B cell (primary cell): ENCODE measurements around the gene SPHKAP. TPM values are rescaled to one million over a fixed set of nuclear protein-coding genes. Genes with fewer than 3 reads are reported as not detected.

Experiments
- ATAC-seq: fragments of 200-7000 bp; cut with Tn5 transposase; one replicate; pipeline ENCODE4 v1.10.0; 2021; ENCODE audit warnings: low read depth, mild to moderate bottlenecking, moderate number of reproducible peaks, moderate library complexity
- CTCF ChIA-PET: fragments of 350-600 bp; sonication (Branson Sonifier 250); formaldehyde crosslinking; loops from one replicate; lab custom pipeline; 2021; ENCODE audit warnings: antibody characterized with exemption, inconsistent platforms; lab: Charles Lee
- POLR2A ChIA-PET: fragments of 350-600 bp; sonication (Branson Sonifier 250); formaldehyde crosslinking; loops from one replicate; lab custom pipeline; 2021; ENCODE audit warnings: antibody characterized with exemption; lab: Charles Lee
- DNase-seq: peaks from one replicate; pipeline ENCODE4 v3.0.0; 2013
- H2AFZ ChIP-seq: 2 replicates; pipeline ENCODE4 v1.6.1; 2012; ENCODE audit warnings: mild to moderate bottlenecking, low read depth, low read length; ENCODE audit not compliant: insufficient read depth, poor library complexity, severe bottlenecking
- H3K27ac ChIP-seq, 2 donors: 1 replicate in 1 of 2; 2 replicates in 1 of 2; pipeline ENCODE4 v1.5.1; 2012 to 2013; ENCODE audit warnings: low read length in 2 of 2, mild to moderate bottlenecking in 2 of 2, moderate library complexity in 1 of 2
- H3K27me3 ChIP-seq, 4 experiments: fragments of 200-600 bp in 1 of 4; sonication (generic) in 1 of 4; replicated peaks in 1 of 4; 1 replicate in 2 of 4; 2 replicates in 2 of 4; pipeline versions ENCODE4 v1.6.1 to v1.7.0; 2013 to 2016; ENCODE audit warnings: low read length in 3 of 4, mild to moderate bottlenecking in 2 of 4, mixed read lengths in 1 of 4, moderate library complexity in 1 of 4; ENCODE audit not compliant: insufficient read depth in 4 of 4, control insufficient read depth in 3 of 4; ENCODE audit errors: control extremely low read depth in 1 of 4
- H3K36me3 ChIP-seq, 2 experiments: replicated peaks in 1 of 2; 1 replicate in 1 of 2; 2 replicates in 1 of 2; pipeline versions ENCODE4 v1.6.1 to v1.7.1; 2013; ENCODE audit warnings: low read length in 1 of 2; ENCODE audit not compliant: insufficient read depth in 2 of 2, control insufficient read depth in 1 of 2; ENCODE audit errors: control extremely low read depth in 1 of 2, extremely low read depth in 1 of 2
- H3K4me1 ChIP-seq, 2 donors: fragments of 200-600 bp in 1 of 2; sonication (generic) in 1 of 2; 1 replicate in 1 of 2; 2 replicates in 1 of 2; pipeline versions ENCODE4 v1.5.1 to v1.6.1; 2013 to 2017; ENCODE audit warnings: low read length in 2 of 2; ENCODE audit not compliant: control insufficient read depth in 2 of 2, insufficient read depth in 2 of 2
- H3K4me2 ChIP-seq: replicated peaks from 2 replicates; pipeline ENCODE3; 2012; ENCODE audit warnings: mild to moderate bottlenecking, low read depth, low read length; ENCODE audit not compliant: poor library complexity, severe bottlenecking
- H3K4me3 ChIP-seq, 5 experiments: fragments of 200-600 bp in 1 of 5; sonication (generic) in 1 of 5; 1 replicate in 3 of 5; 2 replicates in 2 of 5; pipeline versions ENCODE4 v1.5.1 to v1.7.0; 2011 to 2016; ENCODE audit warnings: low read length in 4 of 5, mild to moderate bottlenecking in 4 of 5, low read depth in 2 of 5, control low read depth in 1 of 5, moderate library complexity in 1 of 5; ENCODE audit not compliant: insufficient read depth in 1 of 5; ENCODE audit errors: control extremely low read depth in 1 of 5, extremely low read depth in 1 of 5
- H3K79me2 ChIP-seq: fragments of 200-600 bp; sonication (generic); one replicate; pipeline ENCODE4 v1.6.0; 2016; ENCODE audit warnings: low read length; ENCODE audit not compliant: control insufficient read depth, insufficient read depth
- H3K9ac ChIP-seq: fragments of 200-600 bp; sonication (generic); 2 replicates; pipeline ENCODE4 v1.6.1; 2017; ENCODE audit warnings: mild to moderate bottlenecking, low read length, moderate library complexity
- H3K9me3 ChIP-seq, 3 donors: one replicate each; pipeline versions ENCODE4 v1.6.1 to v1.7.1; 2013; ENCODE audit warnings: low read length in 2 of 3; ENCODE audit not compliant: control insufficient read depth in 2 of 3, insufficient read depth in 1 of 3; ENCODE audit errors: control extremely low read depth in 1 of 3
- H4K20me1 ChIP-seq: 2 replicates; pipeline ENCODE4 v1.6.0; 2012; ENCODE audit warnings: mild to moderate bottlenecking, low read length; ENCODE audit not compliant: insufficient read depth, control insufficient read depth, poor library complexity, severe bottlenecking
- H3K27ac Mint-ChIP-seq: one replicate; pipeline ENCODE4 v1.8.0; 2021; ENCODE audit warnings: mixed read lengths
- H3K27me3 Mint-ChIP-seq: one replicate; pipeline ENCODE4 v1.8.0; 2021; ENCODE audit warnings: mixed read lengths
- H3K4me1 Mint-ChIP-seq: one replicate; pipeline ENCODE4 v1.8.0; 2021; ENCODE audit warnings: mixed read lengths
- H3K4me3 Mint-ChIP-seq: one replicate; pipeline ENCODE4 v1.8.0; 2021; ENCODE audit warnings: mixed read lengths
- H3K9me3 Mint-ChIP-seq: one replicate; pipeline ENCODE4 v1.8.0; 2022; ENCODE audit warnings: mixed read lengths; ENCODE audit not compliant: insufficient read depth
- CTCF ChIP-seq: fragments of 200-600 bp; IDR thresholded peaks from one replicate; pipeline ENCODE4 v1.8.0; 2022; ENCODE audit warnings: antibody characterized with exemption, mild to moderate bottlenecking
- EZH2 ChIP-seq: IDR thresholded peaks from 2 replicates; pipeline ENCODE4 v1.6.1; 2012; ENCODE audit warnings: borderline replicate concordance, low read depth, mild to moderate bottlenecking, moderate library complexity, low read length; ENCODE audit not compliant: insufficient read depth, poor library complexity, severe bottlenecking
- WGBS: methylation state at CpG from one replicate; pipeline ENCODE4 v1.1.5; 2013; ENCODE audit warnings: missing lambda C conversion rate; ENCODE audit not compliant: insufficient coverage; 5-methylcytosine and 5-hydroxymethylcytosine counted together
- intact Hi-C: fragments of 100-400 bp; cut with micrococcal nuclease; formaldehyde crosslinking; loops from one replicate; pipeline ENCODE4 v1.10.0; 2022
- polyA plus RNA-seq: library from polyadenylated mRNA; depleted of rRNA; stranded (reverse); fragments of >200 nt; gene quantifications from 2 replicates; pipeline ENCODE4 v1.2.3, GENCODE V29; 2012
- total RNA-seq, 2 donors: library from RNA; stranded (reverse); fragments of 120-200 nt in 1 of 2; gene quantifications; 1 replicate in 1 of 2; 2 replicates in 1 of 2; pipeline versions ENCODE4 v1.2.3 to v1.2.4, GENCODE V29; 2013 to 2022

SPHKAP gene
- total and polyA plus RNA-seq, 2 donors (not counting 1 experiment from before 2014, with no cell fraction given) = not detected

- TF ChIP-seq EZH2 = no peak
- TF ChIP-seq CTCF = no peak
- no peak overlapping the region for H3K27ac Mint-ChIP-seq
- no peak for DNase-seq
These were observed 163.7 kb downstream of the SPHKAP start for GRCh38 chr2:228017784-228018183.

GRCh38 chr2:228016402-228016801, 165.1 kb downstream of the SPHKAP start:
- Histone ChIP-seq H3K79me2 (no peaks in the 10 kb centered on the region), H3K4me3 (no peak overlapping the region), H3K27me3 (no peaks in the 10 kb centered on the region), H2AFZ (no peak overlapping the region), H3K9me3 (peaks cover 0 to 12% (median 0%) of the 10 kb centered on the region in 3 donors), H3K9ac (no peak overlapping the region), H4K20me1 (no peaks in the 10 kb centered on the region), H3K27ac (no peak overlapping the region), H3K4me2 (no peak overlapping the region), H3K36me3 (no peaks in the 10 kb centered on the region), H3K4me1 (no peaks in the 10 kb centered on the region)
- intact Hi-C loops = no loop called here
- no peaks in the 10 kb centered on the region for H3K4me1 Mint-ChIP-seq
- no peak overlapping the region for H3K4me3 Mint-ChIP-seq
- no peaks in the 10 kb centered on the region for H3K27me3 Mint-ChIP-seq
- ChIA-PET CTCF (no interaction called here), POLR2A (no interaction called here)
- WGBS = 39% methylated on average over 8 of the region's 10 CpGs
- ATAC-seq = no peak
- H3K9me3 Mint-ChIP-seq = no peaks in the 10 kb centered on the region
- no peak overlapping the region for H3K27ac Mint-ChIP-seq
- no peak for TF ChIP-seq CTCF
- TF ChIP-seq EZH2 = no peak
- no peak for DNase-seq

More at GRCh38 chr2:228017784-228018183, 163.7 kb downstream of the SPHKAP start:
- Histone ChIP-seq H3K4me3 (no peak overlapping the region), H3K36me3 (no peaks in the 10 kb centered on the region), H3K4me2 (no peak overlapping the region), H3K4me1 (no peaks in the 10 kb centered on the region), H2AFZ (no peak overlapping the region), H3K9me3 (peaks cover 0 to 12% (median 0%) of the 10 kb centered on the region in 3 donors), H3K27ac (no peak overlapping the region), H3K79me2 (no peaks in the 10 kb centered on the region), H3K9ac (no peak overlapping the region), H3K27me3 (no peaks in the 10 kb centered on the region), H4K20me1 (no peaks in the 10 kb centered on the region)
- CTCF ChIA-PET = no interaction called here
- POLR2A ChIA-PET = no interaction called here
- Mint-ChIP-seq H3K4me1 (no peaks in the 10 kb centered on the region), H3K9me3 (peaks cover 2% of the 10 kb centered on the region), H3K4me3 (no peak overlapping the region), H3K27me3 (no peaks in the 10 kb centered on the region)
- 88% methylated on average over 12 of the region's 14 CpGs for WGBS
- no peak for ATAC-seq
- intact Hi-C loops = no loop called here
